HepG2 (cell line): Measurements from ENCODE around the gene SEMA4C. TPM values are rescaled to one million over a fixed set of nuclear protein-coding genes. Genes with fewer than 3 reads are reported as not detected.

Experiments used
- AGO1 ChIP-seq: fragments of 200-400 bp; formaldehyde crosslinking; IDR thresholded peaks from 2 replicates; pipeline ENCODE4 v1.6.1; 2017; ENCODE audit warnings: mild to moderate bottlenecking, low read depth, low read length, moderate library complexity; ENCODE audit not compliant: poor library complexity, severe bottlenecking
- ASH2L ChIP-seq: fragments of 300-600, 200-600 bp; sonication (generic); IDR thresholded peaks from 2 replicates; pipeline ENCODE4 v1.7.0; 2017; ENCODE audit warnings: low read depth, mild to moderate bottlenecking, moderate library complexity, mixed read lengths, low read length; ENCODE audit not compliant: insufficient read length
- ATAD3A ChIP-seq: sonication (generic); formaldehyde crosslinking; IDR thresholded peaks from 2 replicates; pipeline ENCODE4 v1.4.0; 2020; ENCODE audit warnings: missing genetic modification reagents
- FOXA1 ChIP-seq, 2 experiments: fragments of 450-650 bp in 1 of 2; sonication (generic) in 1 of 2; formaldehyde crosslinking in 1 of 2; IDR thresholded peaks; 2 replicates each; pipeline versions ENCODE4 v1.4.0 to v1.6.1; 2016 to 2020; ENCODE audit warnings: missing genetic modification reagents in 1 of 2
- HCFC1 ChIP-seq: fragments of 150-350 bp; IDR thresholded peaks from 2 replicates; pipeline ENCODE4 v1.6.1; 2014; ENCODE audit warnings: low read depth, low read length
- HMG20B ChIP-seq: conservative IDR thresholded peaks from 2 replicates; pipeline ENCODE4 v1.6.1; 2016; ENCODE audit warnings: missing genetic modification reagents, missing compliant biosample characterization
- KDM5A ChIP-seq: fragments of 200-600 bp; sonication (generic); IDR thresholded peaks from 2 replicates; pipeline ENCODE4 v1.7.0; 2018; ENCODE audit warnings: antibody characterized with exemption, mild to moderate bottlenecking, low read length, borderline replicate concordance
- NFATC3 ChIP-seq: sonication (generic); formaldehyde crosslinking; IDR thresholded peaks from 2 replicates; pipeline ENCODE4 v1.5.1; 2020; ENCODE audit warnings: mild to moderate bottlenecking, missing genetic modification reagents
- PHF21A ChIP-seq: sonication (generic); formaldehyde crosslinking; IDR thresholded peaks from 2 replicates; pipeline ENCODE4 v1.5.0; 2020; ENCODE audit warnings: mild to moderate bottlenecking, missing genetic modification reagents
- SMARCE1 ChIP-seq: fragments of 450-650 bp; IDR thresholded peaks from 2 replicates; pipeline ENCODE4 v1.6.1; 2017; ENCODE audit warnings: borderline replicate concordance
- SRSF1 ChIP-seq: fragments of 200-400 bp; formaldehyde crosslinking; optimal IDR thresholded peaks from 2 replicates; pipeline ENCODE3; 2017; ENCODE audit warnings: mild to moderate bottlenecking, low read depth, low read length, moderate library complexity
- ZIK1 ChIP-seq: sonication (generic); formaldehyde crosslinking; IDR thresholded peaks from 2 replicates; pipeline ENCODE4 v1.5.0; 2020; ENCODE audit warnings: mild to moderate bottlenecking, low read depth, missing genetic modification reagents, borderline replicate concordance
- ZNF34 ChIP-seq: sonication (generic); formaldehyde crosslinking; IDR thresholded peaks from 2 replicates; pipeline ENCODE4 v1.4.0; 2020; ENCODE audit warnings: mild to moderate bottlenecking, missing genetic modification reagents, borderline replicate concordance
- polyA plus RNA-seq, 8 experiments: library from polyadenylated mRNA; depleted of rRNA in 3 of 8; stranded (reverse) in 7 of 8; unstranded in 1 of 8; fragments of >200 nt; fragmentation: Illumina TruSeq in 4 of 8; extraction: Trizol in 4 of 8; gene quantifications; 2 replicates each; pipeline versions ENCODE4 v1.2.1 to v1.2.3, GENCODE V29; 2011 to 2016; ENCODE audit warnings: low read depth in 4 of 8, missing spikeins in 1 of 8, mixed read lengths in 1 of 8; ENCODE audit not compliant: insufficient read depth in 1 of 8
- total RNA-seq, 5 experiments: library from RNA; depleted of rRNA; stranded (reverse); fragments of >200 nt; fragmentation: Illumina TruSeq; extraction: Trizol; gene quantifications; 2 replicates each; pipeline ENCODE4 v1.2.3, GENCODE V29; 2016; ENCODE audit warnings: low read depth in 1 of 5
- TF ChIP-seq, protein P1 (sequence below): sonication (generic); formaldehyde crosslinking; IDR thresholded peaks from 2 replicates; pipeline ENCODE4 v1.4.0; 2020; ENCODE audit warnings: missing genetic modification reagents
- TF ChIP-seq, protein P2 (sequence below): sonication (generic); formaldehyde crosslinking; IDR thresholded peaks from 2 replicates; pipeline ENCODE4 v1.4.0; 2020; ENCODE audit warnings: mild to moderate bottlenecking, missing genetic modification reagents
- TF ChIP-seq, protein P3 (sequence below): sonication (generic); formaldehyde crosslinking; IDR thresholded peaks from 2 replicates; pipeline ENCODE4 v1.8.0; 2022; ENCODE audit warnings: missing genetic modification reagents, mild to moderate bottlenecking, inconsistent platforms, borderline replicate concordance
- TF ChIP-seq, protein P4 (sequence below): sonication (generic); formaldehyde crosslinking; IDR thresholded peaks from 2 replicates; pipeline ENCODE4 v1.4.0; 2020; ENCODE audit warnings: missing genetic modification reagents, mild to moderate bottlenecking, borderline replicate concordance

The SEMA4C gene
- total and polyA plus RNA-seq, 2 of the 13 experiments (the other 11 are each of a cell fraction or from before 2014, with no cell fraction given): 25.9 to 46.6 TPM

DNA sequence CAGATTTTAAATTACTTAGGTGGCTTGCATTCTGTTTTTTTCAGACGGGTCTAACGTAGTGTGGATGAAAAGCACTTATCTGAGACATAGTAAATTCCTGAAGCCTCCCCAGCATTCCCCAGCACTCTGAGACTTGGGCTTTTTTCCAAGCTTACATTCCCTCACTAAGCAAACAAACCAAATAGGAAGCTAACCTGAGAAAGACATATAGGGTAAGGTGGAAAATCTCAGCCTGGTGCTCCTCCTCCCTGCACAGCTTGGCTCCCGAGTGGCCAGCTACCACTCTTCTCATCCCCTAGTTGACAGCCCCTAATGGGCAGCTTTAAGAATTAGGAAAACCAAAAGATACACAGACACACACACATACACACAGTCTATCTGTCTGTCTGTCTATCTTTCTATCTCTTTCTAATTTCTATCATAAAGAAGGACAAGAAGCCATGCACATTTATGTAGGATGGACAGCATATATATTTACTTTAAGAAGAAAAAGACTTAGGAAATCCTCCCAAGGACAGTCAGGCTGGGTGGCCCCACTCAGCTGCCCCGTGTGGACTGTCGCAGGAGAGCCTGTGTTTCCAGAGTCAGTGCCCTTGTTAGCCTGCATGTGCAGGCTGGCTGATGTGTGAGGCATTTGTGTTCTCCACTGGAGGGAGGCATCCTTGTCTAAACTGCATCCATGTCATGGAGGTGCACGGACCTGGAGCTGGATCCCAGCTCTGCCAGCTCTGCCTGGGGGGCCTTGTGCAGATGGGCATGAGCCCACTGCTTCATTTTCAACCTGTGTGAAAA lies 45.6 kb downstream of the SEMA4C start (continued):
- TF ChIP-seq, protein P1, sequence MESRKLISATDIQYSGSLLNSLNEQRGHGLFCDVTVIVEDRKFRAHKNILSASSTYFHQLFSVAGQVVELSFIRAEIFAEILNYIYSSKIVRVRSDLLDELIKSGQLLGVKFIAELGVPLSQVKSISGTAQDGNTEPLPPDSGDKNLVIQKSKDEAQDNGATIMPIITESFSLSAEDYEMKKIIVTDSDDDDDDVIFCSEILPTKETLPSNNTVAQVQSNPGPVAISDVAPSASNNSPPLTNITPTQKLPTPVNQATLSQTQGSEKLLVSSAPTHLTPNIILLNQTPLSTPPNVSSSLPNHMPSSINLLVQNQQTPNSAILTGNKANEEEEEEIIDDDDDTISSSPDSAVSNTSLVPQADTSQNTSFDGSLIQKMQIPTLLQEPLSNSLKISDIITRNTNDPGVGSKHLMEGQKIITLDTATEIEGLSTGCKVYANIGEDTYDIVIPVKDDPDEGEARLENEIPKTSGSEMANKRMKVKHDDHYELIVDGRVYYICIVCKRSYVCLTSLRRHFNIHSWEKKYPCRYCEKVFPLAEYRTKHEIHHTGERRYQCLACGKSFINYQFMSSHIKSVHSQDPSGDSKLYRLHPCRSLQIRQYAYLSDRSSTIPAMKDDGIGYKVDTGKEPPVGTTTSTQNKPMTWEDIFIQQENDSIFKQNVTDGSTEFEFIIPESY: no peak
- TF ChIP-seq, protein P2, sequence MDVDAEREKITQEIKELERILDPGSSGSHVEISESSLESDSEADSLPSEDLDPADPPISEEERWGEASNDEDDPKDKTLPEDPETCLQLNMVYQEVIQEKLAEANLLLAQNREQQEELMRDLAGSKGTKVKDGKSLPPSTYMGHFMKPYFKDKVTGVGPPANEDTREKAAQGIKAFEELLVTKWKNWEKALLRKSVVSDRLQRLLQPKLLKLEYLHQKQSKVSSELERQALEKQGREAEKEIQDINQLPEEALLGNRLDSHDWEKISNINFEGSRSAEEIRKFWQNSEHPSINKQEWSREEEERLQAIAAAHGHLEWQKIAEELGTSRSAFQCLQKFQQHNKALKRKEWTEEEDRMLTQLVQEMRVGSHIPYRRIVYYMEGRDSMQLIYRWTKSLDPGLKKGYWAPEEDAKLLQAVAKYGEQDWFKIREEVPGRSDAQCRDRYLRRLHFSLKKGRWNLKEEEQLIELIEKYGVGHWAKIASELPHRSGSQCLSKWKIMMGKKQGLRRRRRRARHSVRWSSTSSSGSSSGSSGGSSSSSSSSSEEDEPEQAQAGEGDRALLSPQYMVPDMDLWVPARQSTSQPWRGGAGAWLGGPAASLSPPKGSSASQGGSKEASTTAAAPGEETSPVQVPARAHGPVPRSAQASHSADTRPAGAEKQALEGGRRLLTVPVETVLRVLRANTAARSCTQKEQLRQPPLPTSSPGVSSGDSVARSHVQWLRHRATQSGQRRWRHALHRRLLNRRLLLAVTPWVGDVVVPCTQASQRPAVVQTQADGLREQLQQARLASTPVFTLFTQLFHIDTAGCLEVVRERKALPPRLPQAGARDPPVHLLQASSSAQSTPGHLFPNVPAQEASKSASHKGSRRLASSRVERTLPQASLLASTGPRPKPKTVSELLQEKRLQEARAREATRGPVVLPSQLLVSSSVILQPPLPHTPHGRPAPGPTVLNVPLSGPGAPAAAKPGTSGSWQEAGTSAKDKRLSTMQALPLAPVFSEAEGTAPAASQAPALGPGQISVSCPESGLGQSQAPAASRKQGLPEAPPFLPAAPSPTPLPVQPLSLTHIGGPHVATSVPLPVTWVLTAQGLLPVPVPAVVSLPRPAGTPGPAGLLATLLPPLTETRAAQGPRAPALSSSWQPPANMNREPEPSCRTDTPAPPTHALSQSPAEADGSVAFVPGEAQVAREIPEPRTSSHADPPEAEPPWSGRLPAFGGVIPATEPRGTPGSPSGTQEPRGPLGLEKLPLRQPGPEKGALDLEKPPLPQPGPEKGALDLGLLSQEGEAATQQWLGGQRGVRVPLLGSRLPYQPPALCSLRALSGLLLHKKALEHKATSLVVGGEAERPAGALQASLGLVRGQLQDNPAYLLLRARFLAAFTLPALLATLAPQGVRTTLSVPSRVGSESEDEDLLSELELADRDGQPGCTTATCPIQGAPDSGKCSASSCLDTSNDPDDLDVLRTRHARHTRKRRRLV: no peak
- TF ChIP-seq AGO1: no peak
- TF ChIP-seq ZIK1 (CRISPR knock-in tag): no peak
- TF ChIP-seq KDM5A: no peak
- TF ChIP-seq ATAD3A (CRISPR knock-in tag): no peak
- TF ChIP-seq NFATC3 (CRISPR knock-in tag): no peak
- no peak for TF ChIP-seq HCFC1
- TF ChIP-seq HMG20B (CRISPR knock-in tag): peak; percentile 80
- TF ChIP-seq, protein P3, sequence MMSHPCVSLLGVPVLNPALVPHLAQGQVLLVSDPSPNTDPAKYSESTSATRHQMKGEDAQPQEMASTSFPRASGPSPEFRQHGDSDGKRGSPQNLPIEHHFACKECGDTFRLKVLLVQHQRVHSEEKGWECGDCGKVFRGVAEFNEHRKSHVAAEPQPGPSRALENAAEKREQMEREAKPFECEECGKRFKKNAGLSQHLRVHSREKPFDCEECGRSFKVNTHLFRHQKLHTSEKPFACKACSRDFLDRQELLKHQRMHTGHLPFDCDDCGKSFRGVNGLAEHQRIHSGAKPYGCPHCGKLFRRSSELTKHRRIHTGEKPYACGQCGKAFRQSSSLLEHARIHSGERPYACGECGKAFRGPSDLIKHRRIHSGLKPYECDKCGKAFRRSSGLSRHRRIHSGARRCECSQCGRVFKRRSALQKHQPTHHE (CRISPR knock-in tag): no peak
- no peak for TF ChIP-seq ASH2L
- TF ChIP-seq ZNF34 (CRISPR knock-in tag): no peak
- no peak for TF ChIP-seq FOXA1 (IDR thresholded peaks at IDR 0.05)
- peak; percentile 54; the same call in 1 of the 2 replicates for TF ChIP-seq FOXA1 (CRISPR knock-in tag; IDR thresholded peaks at IDR 0.05)
- peak; percentile 72 for TF ChIP-seq PHF21A (CRISPR knock-in tag)
- TF ChIP-seq SRSF1: no peak
- TF ChIP-seq SMARCE1: no peak
- TF ChIP-seq, protein P4, sequence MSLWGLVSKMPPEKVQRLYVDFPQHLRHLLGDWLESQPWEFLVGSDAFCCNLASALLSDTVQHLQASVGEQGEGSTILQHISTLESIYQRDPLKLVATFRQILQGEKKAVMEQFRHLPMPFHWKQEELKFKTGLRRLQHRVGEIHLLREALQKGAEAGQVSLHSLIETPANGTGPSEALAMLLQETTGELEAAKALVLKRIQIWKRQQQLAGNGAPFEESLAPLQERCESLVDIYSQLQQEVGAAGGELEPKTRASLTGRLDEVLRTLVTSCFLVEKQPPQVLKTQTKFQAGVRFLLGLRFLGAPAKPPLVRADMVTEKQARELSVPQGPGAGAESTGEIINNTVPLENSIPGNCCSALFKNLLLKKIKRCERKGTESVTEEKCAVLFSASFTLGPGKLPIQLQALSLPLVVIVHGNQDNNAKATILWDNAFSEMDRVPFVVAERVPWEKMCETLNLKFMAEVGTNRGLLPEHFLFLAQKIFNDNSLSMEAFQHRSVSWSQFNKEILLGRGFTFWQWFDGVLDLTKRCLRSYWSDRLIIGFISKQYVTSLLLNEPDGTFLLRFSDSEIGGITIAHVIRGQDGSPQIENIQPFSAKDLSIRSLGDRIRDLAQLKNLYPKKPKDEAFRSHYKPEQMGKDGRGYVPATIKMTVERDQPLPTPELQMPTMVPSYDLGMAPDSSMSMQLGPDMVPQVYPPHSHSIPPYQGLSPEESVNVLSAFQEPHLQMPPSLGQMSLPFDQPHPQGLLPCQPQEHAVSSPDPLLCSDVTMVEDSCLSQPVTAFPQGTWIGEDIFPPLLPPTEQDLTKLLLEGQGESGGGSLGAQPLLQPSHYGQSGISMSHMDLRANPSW (CRISPR knock-in tag): no peak
